ENCODE measurements around the gene ARHGAP26. TPM values are rescaled to one million over a fixed set of nuclear protein-coding genes. Genes with fewer than 3 reads are reported as not detected.
"Not testable (repeated sequence)": the region's sequence is repeated elsewhere in the genome, so short reads cannot be mapped to it uniquely, and the experiment has no call there.

Gene ARHGAP26
- total RNA-seq, 1 donor from 2014 or later, result 20.1 TPM

GRCh38 chr5:143094087-143094521, 323.9 kb downstream of the ARHGAP26 start:
- Mint-ChIP-seq H3K27me3 (ENCODE audit: unreplicated experiment) (no peaks in the 10 kb centered on the region), H3K4me1 (ENCODE audit: low read depth, unreplicated experiment) (no peaks in the 10 kb centered on the region)
- no peak for DNase-seq

GRCh38 chr5:143094608-143095007, 324.4 kb downstream of the ARHGAP26 start:
- H3K4me1 Mint-ChIP-seq (ENCODE audit: low read depth, unreplicated experiment); DNase-seq; H3K36me3 Mint-ChIP-seq (ENCODE audit: unreplicated experiment); H3K4me3 Mint-ChIP-seq (ENCODE audit: unreplicated experiment); H3K9me3 Mint-ChIP-seq (ENCODE audit: unreplicated experiment); H3K27me3 Mint-ChIP-seq (ENCODE audit: unreplicated experiment): not testable (repeated sequence)
- H3K27ac Mint-ChIP-seq (ENCODE audit: unreplicated experiment), result peak overlapping the region; percentile 14

More at GRCh38 chr5:143094087-143094521, 323.9 kb downstream of the ARHGAP26 start:
- no peaks in the 10 kb centered on the region for H3K36me3 Mint-ChIP-seq (ENCODE audit: unreplicated experiment)
- H3K27ac Mint-ChIP-seq (ENCODE audit: unreplicated experiment), result no peak overlapping the region
- TF ChIP-seq CTCF (IDR thresholded peaks at IDR 0.05; ENCODE audit: partially characterized antibody, unreplicated experiment), result no peak
- H3K9me3 Mint-ChIP-seq (ENCODE audit: unreplicated experiment), result no peaks in the 10 kb centered on the region
- H3K4me3 Mint-ChIP-seq (ENCODE audit: unreplicated experiment), result no peak overlapping the region

DNA sequence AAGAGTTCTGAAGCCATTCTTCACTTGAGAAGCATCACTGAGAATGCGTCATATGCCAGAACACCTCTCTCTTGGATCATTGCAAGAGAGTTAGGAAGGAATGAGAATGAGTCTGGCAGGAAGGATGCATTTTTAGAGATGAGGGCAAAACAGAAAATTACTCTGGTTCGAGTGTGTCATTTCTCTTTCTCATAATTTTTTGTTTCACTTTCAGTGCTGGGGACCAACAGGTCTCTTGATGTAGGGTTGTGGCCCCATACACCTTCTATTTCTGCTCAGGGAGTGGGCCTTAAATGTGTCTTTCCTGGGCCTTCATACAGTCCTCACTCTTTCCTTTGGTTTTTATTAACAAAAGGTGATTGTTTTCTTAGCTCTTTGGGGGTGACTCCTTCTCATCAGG, 330.9 kb downstream of the ARHGAP26 start:
- DNase-seq, result no peak
- Mint-ChIP-seq H3K36me3 (ENCODE audit: unreplicated experiment) (no peaks in the 10 kb centered on the region), H3K4me1 (ENCODE audit: low read depth, unreplicated experiment) (peaks cover 8% of the 10 kb centered on the region), H3K4me3 (ENCODE audit: unreplicated experiment) (no peak overlapping the region), H3K27ac (ENCODE audit: unreplicated experiment) (no peak overlapping the region), H3K27me3 (ENCODE audit: unreplicated experiment) (no peaks in the 10 kb centered on the region), H3K9me3 (ENCODE audit: unreplicated experiment) (peaks cover 2% of the 10 kb centered on the region)
- no peak for TF ChIP-seq CTCF (IDR thresholded peaks at IDR 0.05; ENCODE audit: partially characterized antibody, unreplicated experiment)

- Mint-ChIP-seq H3K4me1 (ENCODE audit: low read depth, unreplicated experiment) (peaks cover 9% of the 10 kb centered on the region), H3K4me3 (ENCODE audit: unreplicated experiment) (no peak overlapping the region), H3K27ac (ENCODE audit: unreplicated experiment) (no peak overlapping the region), H3K9me3 (ENCODE audit: unreplicated experiment) (peaks cover 2% of the 10 kb centered on the region), H3K27me3 (ENCODE audit: unreplicated experiment) (no peaks in the 10 kb centered on the region), H3K36me3 (ENCODE audit: unreplicated experiment) (no peaks in the 10 kb centered on the region)
- no peak for DNase-seq
- no peak for TF ChIP-seq CTCF (IDR thresholded peaks at IDR 0.05; ENCODE audit: partially characterized antibody, unreplicated experiment)
Measured at GRCh38 chr5:143101725-143102386, 331.7 kb downstream of the ARHGAP26 start.

GRCh38 chr5:143102411-143102810, 332.2 kb downstream of the ARHGAP26 start:
- Mint-ChIP-seq H3K36me3 (ENCODE audit: unreplicated experiment) (no peaks in the 10 kb centered on the region), H3K27me3 (ENCODE audit: unreplicated experiment) (peaks cover 2% of the 10 kb centered on the region), H3K4me1 (ENCODE audit: low read depth, unreplicated experiment) (peaks cover 9% of the 10 kb centered on the region), H3K9me3 (ENCODE audit: unreplicated experiment) (peaks cover 2% of the 10 kb centered on the region), H3K4me3 (ENCODE audit: unreplicated experiment) (no peak overlapping the region), H3K27ac (ENCODE audit: unreplicated experiment) (no peak overlapping the region)
- no peak for TF ChIP-seq CTCF (IDR thresholded peaks at IDR 0.05; ENCODE audit: partially characterized antibody, unreplicated experiment)
- DNase-seq, result no peak

Measured in glutamatergic neuron (in vitro differentiated cells).